GM21737 (cell line): ENCODE measurements around the gene NPPA.

Source experiments
- ATAC-seq: cut with Tn5 transposase; IDR thresholded peaks from one replicate; pipeline ENCODE4 v1.9.1; 2021; ENCODE audit warnings: mild to moderate bottlenecking, moderate library complexity; ENCODE audit not compliant: unreplicated experiment

NPPA gene

DNA sequence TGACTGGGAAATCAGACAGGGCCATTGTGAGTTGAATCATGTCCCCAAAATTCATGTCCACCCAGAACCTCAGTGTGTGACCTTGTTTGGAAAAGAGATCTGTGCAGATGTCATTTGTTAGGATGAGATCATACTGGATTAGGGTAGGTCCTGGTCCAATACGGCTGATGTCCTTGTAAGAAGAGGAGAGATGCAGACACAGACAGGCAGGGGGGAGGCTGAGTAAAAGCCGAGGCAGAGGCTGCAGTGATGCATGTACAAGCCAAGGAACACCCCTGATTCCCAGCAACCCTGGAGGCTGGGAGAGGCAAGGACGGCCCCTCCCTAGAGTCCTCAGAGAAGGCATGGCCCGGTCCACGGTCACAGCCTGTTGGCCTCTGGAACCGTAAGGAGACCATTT is 27.0 kb upstream of the NPPA start:
- no peak for ATAC-seq

- ATAC-seq: no peak
These were observed 26.6 kb upstream of the NPPA start for GRCh38 chr1:11874258-11874562.

DNA sequence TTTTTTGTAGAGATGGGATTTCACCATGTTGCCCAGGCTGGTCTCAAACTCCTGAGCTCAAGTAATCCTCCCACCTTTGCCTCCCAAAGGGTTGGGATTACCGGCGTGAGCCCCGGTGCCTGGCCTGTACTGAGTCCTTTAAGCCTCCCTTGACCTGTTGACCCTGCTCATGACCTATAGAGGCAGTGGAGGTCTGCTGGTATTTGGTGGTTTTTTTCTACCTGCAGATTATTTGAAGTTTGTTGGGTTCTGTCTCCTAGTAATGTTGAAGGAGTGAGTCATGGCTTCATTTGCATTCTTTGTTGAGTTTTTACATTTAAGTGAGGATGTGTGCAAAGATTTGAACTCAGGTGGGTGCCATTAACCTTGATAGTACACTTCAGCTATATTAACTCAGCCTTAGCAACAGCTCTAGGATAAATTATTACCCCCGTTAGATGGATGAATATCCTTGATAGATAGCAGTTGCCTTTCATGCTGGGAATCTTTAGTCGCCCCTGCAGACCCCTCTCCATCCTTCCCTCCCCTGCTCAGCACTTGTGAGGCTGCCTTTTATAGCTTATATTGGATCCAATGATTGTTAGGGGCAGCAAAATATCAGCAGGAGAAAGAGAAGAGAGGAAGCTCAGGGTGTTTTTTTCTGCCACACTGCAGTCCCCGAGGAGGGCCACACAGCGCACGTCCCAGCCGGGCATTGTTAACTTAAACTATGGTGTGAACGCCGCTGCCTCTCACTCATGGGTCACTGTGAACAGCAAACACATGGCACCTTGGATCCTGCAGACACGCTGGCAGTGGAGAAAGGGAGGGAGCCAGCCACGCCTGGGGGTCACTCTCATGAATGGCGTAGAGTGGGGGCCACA is 26.0 kb upstream of the NPPA start:
- no peak for ATAC-seq

DNA sequence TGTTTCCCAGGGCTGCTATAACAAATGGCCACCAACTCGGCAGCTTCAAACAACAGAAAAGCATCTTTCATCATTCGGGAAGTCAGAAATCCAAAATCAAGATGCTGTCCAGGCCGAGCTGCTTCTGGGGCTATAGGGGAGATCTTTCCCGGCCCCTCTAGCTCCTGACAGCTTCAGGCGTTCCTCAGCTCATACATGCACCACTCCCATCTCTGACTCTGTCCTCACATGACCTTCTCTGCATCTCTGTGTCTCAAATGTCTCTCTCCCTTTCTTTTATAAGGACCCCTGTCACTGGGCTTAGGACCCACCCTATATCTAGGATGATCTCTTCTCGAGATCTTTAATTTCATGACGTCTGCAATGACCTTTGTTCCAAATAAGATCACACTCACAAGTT is 25.0 kb upstream of the NPPA start:
- no peak for ATAC-seq

GRCh38 chr1:11869650-11870207 is 22.1 kb upstream of the NPPA start:
- no peak for ATAC-seq

GRCh38 chr1:11869104-11869503 is 21.5 kb upstream of the NPPA start:
- no peak for ATAC-seq

- ATAC-seq: no peak
These were observed 20.9 kb upstream of the NPPA start for GRCh38 chr1:11868331-11868980.

DNA sequence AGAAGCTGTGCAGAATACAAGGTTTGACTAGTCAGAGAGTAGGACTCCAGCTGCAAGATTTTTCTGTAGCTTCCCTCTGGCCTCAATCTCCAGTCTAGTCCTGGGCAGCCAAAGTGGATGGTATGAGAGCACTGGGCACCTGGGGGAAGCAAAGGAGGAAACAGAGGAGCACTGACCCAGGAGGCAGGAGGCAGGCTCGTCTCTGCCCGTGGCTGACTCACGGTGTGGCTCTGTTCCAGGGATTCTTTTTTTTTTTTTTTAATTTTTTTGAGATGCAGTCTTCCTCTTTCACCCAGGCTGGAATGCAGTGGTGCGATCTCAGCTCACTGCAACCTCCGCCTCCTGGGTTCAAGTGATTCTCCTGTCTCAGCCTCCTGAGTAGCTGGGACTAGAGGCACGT is 15.3 kb upstream of the NPPA start:
- ATAC-seq: no peak

DNA sequence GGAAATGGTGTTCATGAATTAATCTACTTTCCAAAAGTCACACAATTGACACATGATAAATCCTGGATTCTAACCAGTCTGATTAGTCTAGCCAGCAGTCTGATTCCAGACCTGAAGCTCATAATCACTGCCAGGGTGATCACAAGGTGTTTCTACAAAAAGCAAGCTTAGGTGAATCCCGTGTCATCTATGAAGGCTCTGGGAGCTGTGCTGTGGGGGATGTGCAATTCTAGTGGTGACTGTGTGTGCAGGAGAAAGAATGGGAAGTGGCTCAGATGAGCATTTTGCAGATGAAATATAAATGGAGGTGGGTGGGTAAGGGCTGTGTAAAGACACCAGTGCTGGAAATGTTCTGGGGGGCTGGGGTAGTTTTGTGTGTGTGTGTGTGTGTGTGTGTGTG is 13.0 kb upstream of the NPPA start:
- ATAC-seq: no peak

- no peak for ATAC-seq
These were observed 12.5 kb upstream of the NPPA start for GRCh38 chr1:11860083-11860482.

- no peak for ATAC-seq
These were observed 11.6 kb upstream of the NPPA start for GRCh38 chr1:11858968-11859871.

DNA sequence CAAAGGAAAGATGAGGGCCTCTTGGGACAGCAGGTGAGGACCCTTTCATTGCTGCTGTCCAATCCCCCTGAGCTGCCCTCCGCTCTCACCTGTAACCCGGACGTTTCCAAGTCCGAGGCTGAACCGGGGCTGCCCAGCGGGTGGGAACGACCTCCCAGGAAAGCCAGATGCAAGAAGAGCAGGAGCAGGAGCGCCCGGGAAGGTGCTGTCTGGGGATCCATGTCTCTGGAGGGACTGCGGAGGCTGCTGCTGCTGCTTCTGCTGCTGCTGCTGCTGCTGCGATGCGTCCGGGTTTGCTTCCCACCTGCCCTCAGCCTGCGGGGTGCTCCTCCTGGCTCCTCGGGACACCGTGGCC is 11.0 kb upstream of the NPPA start, which contains the start of gene NPPB:
TSS of gene NPPB (minus strand) at position 333 of the 355 bp plus-strand sequence. CDS start at position 221, 112 bp downstream.
- no peak for ATAC-seq

GRCh38 chr1:11858158-11858557 is 10.6 kb upstream of the NPPA start:
- ATAC-seq: no peak

DNA sequence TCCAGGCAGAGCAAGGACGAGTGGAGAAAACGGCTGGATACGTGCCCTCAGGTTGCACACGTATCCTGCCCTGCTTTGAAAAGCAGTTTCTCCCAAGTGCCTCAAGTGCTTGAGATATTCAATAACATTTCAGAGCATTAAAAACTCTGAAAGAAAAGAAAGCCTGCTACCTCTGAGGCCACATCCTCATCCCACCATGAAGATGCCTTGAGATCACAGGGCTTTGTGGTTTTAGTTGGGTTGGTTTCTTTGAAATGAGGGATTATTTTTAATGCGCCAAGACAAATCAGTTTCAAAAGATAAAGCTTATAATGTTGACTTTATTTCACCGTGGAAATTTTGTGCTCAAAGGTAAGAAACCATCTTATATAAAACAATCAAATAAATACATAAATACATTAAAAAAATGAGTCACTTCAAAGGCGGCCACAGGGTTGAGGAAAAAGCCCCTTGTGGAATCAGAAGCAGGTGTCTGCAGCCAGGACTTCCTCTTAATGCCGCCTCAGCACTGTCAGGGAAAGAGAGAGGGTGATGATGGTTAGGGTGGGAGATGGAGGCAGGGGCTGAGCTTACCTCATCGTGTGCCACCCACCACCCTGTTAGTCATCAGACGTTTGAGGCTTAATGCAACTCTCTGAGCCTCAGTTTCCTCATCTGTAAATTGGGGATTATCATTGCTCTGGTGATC is 9.7 kb upstream of the NPPA start:
- ATAC-seq: no peak

DNA sequence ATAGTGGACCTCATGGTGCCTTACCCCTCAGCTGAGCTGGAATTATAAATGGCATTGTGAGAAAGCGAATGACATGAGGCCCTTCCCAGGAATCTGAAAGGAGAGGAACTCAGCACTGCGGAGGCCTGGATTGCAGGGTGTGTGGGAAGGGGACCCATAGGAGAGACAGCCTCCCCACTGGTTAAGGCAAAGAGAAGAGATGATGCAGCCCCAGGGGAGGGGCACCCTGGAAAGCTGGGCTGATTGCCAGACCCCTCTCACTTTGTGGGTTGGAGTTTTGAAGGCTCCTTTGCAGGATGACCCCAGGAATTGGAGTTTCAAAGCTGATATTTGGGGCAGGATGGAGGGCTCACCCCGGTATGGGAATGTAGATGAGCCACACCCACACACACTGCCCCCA is 9.1 kb upstream of the NPPA start:
- ATAC-seq: no peak

GRCh38 chr1:11855430-11855829 is 7.8 kb upstream of the NPPA start:
- ATAC-seq: no peak

DNA sequence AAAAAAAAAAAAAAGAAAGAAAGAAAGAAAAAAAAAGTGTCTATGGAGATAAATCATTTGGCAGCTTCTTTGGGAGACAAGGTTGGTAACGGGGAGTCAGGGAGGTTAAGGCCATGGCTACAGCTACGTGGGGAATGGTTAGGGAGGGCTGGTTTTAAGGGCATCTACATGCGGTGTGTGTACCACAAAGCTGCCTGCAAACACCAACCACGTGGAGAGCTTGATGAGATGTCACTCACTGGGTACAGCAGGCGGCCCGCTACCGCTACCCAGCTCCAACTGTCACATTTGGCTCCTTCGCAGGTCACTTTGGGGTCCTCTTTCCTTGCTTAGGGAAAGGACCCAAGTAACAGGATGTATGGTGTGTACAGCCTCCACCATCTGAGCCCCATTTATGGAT is 6.9 kb upstream of the NPPA start:
- no peak for ATAC-seq

DNA sequence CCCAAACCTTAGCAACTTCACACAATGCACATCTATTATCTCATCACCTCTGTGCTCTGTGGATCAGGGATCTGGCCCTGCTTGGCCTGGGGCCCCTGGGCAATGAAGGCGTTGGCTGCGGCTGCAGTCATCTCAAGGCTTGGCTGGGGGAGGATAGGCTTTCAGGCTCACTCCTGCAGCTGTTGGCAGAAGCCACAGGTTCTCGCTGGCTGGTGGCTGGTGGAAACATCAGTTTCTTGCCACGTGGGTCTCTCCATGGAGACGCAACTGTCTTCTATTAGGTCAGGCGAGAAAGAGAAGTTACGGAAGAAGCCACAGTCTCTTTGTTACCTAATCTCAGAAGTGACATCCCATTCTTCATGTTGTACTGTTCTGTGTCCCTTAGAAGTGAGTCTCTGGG is 3.6 kb upstream of the NPPA start:
- ATAC-seq: no peak

GRCh38 chr1:11850156-11850555 is 2.6 kb upstream of the NPPA start:
- ATAC-seq: no peak

DNA sequence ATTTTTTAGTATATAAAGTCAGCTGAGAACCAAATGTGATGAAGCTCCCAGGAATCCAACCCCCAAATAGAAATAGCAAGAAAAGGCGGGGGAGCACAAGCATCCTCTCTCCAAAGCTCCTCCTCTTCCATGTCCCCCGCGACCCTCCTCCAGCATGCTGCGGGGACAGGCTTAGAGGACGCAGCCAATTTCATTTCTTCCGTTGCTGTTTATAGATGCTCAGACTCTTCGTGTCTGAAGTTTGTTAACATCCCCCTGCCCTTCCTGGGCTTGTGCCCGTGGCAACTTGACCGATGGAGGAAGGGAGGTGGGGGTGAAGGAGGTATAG is 754 bp upstream of the NPPA start:
- no peak for ATAC-seq
